D721Med (cell line): Measurements from ENCODE around the gene TMEM253.

Experiments used
- DNase-seq: peaks from one replicate; pipeline ENCODE4 v3.0.0; 2011; ENCODE audit warnings: low spot score; ENCODE audit not compliant: insufficient read length
- FAIRE-seq: peaks from 2 replicates; lab custom pipeline; 2011; peaks lifted over from hg19 to GRCh38; lab: Jason Lieb, UNC
- CTCF ChIP-seq: IDR thresholded peaks from 2 replicates; pipeline ENCODE4 v1.5.1; 2012; ENCODE audit warnings: mild to moderate bottlenecking, control low read depth; ENCODE audit not compliant: insufficient read depth; ENCODE audit errors: missing control alignments

The TMEM253 gene

GRCh38 chr14:21072031-21072473 is 28.8 kb upstream of the TMEM253 start:
- FAIRE-seq (no peak), DNase-seq (no peak)
- TF ChIP-seq CTCF, result no peak

GRCh38 chr14:21072781-21073339 is 28.0 kb upstream of the TMEM253 start:
- DNase-seq, result no peak
- no peak for TF ChIP-seq CTCF
- no peak for FAIRE-seq

GRCh38 chr14:21073921-21074320 is 26.9 kb upstream of the TMEM253 start:
- DNase-seq (no peak), FAIRE-seq (no peak)
- no peak for TF ChIP-seq CTCF

- no peak for FAIRE-seq
- DNase-seq, result no peak
- TF ChIP-seq CTCF, result no peak
These were observed 26.2 kb upstream of the TMEM253 start for GRCh38 chr14:21074398-21075272.

- TF ChIP-seq CTCF, result no peak
- DNase-seq (no peak), FAIRE-seq (no peak)
These were observed 25.0 kb upstream of the TMEM253 start for GRCh38 chr14:21075719-21076437.

GRCh38 chr14:21077672-21078071 is 23.2 kb upstream of the TMEM253 start:
- FAIRE-seq (no peak), DNase-seq (no peak)
- no peak for TF ChIP-seq CTCF
